IPS-15b (cell line): ENCODE data around the gene RAB30.

ENCODE experiments used
- H3K27me3 ChIP-seq: one replicate; pipeline ENCODE4 v1.6.1; 2013; ENCODE audit warnings: low read length; ENCODE audit not compliant: control insufficient read depth, insufficient read depth
- H3K36me3 ChIP-seq: one replicate; pipeline ENCODE4 v1.6.1; 2013; ENCODE audit warnings: low read length; ENCODE audit not compliant: control insufficient read depth, insufficient read depth
- H3K4me1 ChIP-seq: one replicate; pipeline ENCODE4 v1.6.1; 2013; ENCODE audit warnings: mild to moderate bottlenecking, low read length; ENCODE audit not compliant: control insufficient read depth, insufficient read depth
- H3K4me3 ChIP-seq: one replicate; pipeline ENCODE4 v1.5.1; 2013; ENCODE audit warnings: low read depth, low read length
- H3K9ac ChIP-seq: one replicate; pipeline ENCODE4 v1.6.1; 2013; ENCODE audit warnings: low read depth, mild to moderate bottlenecking, low read length
- H3K9me3 ChIP-seq: one replicate; pipeline ENCODE4 v1.6.1; 2013; ENCODE audit warnings: mild to moderate bottlenecking, low read length; ENCODE audit not compliant: control insufficient read depth, insufficient read depth

RAB30 gene

GRCh38 chr11:82989628-82990404, 81.9 kb downstream of the RAB30 start:
- Histone ChIP-seq H3K9ac (no peak overlapping the region), H3K36me3 (no peaks in the 10 kb centered on the region), H3K4me1 (no peaks in the 10 kb centered on the region), H3K4me3 (no peak overlapping the region), H3K27me3 (no peaks in the 10 kb centered on the region), H3K9me3 (no peaks in the 10 kb centered on the region)

DNA sequence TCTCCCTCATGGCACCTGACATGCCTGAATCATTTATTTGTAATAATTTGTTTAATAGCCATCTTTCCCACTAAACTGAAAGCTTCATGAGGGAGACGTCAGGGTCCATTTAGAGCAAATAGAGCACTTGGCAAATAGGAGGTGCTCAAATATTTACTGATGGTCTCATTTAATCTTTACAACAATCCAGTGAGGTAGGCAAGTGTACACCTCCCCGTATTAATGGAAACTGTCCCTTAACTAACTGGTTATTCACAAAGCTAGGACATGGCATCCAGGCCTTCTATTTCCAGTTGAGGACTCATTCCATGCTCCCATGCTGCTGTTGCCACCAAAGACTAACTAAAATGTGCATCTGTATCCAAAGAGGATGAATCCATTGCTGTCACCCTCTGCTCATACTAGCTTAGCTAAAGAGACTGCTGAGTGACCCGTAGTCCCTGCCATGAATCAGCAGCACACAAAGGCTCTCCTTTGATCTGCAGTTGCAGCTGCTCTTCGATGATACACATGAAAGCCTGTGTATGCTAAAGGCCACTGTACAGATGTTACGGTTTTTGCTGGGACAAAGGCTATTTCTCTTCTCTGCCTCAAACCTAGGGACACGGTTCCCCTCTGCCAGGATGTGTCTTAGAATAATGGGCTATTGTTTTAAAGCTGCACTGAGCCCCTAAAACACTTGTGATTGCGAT, 82.6 kb downstream of the RAB30 start:
- H3K36me3 ChIP-seq, result no peaks in the 10 kb centered on the region
- H3K27me3 ChIP-seq, result no peaks in the 10 kb centered on the region
- no peak overlapping the region for H3K9ac ChIP-seq
- no peak overlapping the region for H3K4me3 ChIP-seq
- H3K9me3 ChIP-seq, result no peaks in the 10 kb centered on the region
- no peaks in the 10 kb centered on the region for H3K4me1 ChIP-seq

- no peak overlapping the region for H3K4me3 ChIP-seq
- no peaks in the 10 kb centered on the region for H3K36me3 ChIP-seq
These were observed 83.7 kb downstream of the RAB30 start for GRCh38 chr11:82987997-82988396.

DNA sequence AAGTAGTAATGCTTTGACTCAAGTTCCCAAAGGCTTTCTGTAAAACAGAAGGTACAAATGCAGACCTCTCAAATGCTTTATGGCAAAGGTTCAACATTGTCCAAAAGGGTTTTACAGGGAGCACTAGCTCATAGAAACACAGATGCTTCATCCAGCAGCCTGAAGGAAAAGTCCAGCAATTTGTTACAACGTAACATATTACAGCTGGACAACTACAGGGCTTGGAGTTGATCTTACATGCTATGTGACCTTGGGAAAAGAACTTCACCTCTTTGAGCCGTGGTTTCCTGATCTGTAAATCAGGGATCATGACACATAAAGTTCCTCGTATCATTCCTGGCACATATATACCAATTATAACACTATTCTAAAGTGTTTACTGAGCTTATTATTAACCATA, 85.3 kb downstream of the RAB30 start:
- Histone ChIP-seq H3K27me3 (no peaks in the 10 kb centered on the region), H3K4me3 (no peak overlapping the region), H3K9me3 (no peaks in the 10 kb centered on the region), H3K9ac (no peak overlapping the region), H3K36me3 (no peaks in the 10 kb centered on the region), H3K4me1 (no peaks in the 10 kb centered on the region)

More at GRCh38 chr11:82987997-82988396, 83.7 kb downstream of the RAB30 start:
- Histone ChIP-seq H3K9me3 (no peaks in the 10 kb centered on the region), H3K27me3 (no peaks in the 10 kb centered on the region), H3K4me1 (no peaks in the 10 kb centered on the region), H3K9ac (no peak overlapping the region)

DNA sequence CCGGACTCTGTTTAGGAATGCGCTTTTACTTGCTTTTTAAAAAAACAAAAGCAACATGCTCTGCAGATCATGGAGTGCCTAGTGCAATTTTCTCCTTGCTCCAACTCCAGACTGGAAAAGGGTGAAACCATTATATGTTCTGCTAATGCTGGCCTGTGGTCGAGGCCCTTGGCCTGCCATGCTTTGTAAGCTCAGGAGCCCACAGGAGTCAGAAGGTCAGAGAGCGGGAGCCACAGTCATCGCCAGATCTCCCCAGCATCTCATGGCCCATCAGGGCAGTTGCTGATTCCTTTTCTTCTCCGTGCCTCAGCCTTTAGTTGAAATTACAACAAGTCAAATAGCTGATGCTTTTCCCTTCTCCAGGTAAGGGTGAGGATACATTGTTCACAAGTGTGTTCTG, 89.8 kb downstream of the RAB30 start:
- no peak overlapping the region for H3K9ac ChIP-seq
- no peaks in the 10 kb centered on the region for H3K36me3 ChIP-seq
- no peaks in the 10 kb centered on the region for H3K9me3 ChIP-seq

DNA sequence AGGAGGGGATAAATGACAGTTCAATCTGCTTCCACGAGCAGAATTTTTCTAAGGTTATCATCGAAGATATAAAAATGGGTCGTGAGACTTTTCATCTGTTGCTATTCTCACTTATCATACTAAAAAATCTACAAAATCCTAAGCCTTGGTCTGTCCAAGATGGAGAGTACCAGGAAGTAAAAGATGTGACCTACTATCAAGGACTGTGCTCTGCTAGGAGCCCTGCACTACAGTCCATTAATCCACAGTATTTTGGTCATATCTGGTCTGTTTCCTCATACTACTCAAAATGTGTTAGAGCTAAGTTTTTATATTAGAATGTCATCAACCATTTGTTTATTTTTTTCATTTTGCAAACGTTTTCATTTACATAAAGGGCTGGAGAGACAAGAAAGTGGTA, 90.8 kb downstream of the RAB30 start:
- H3K9ac ChIP-seq, result no peak overlapping the region
- no peaks in the 10 kb centered on the region for H3K27me3 ChIP-seq
- no peaks in the 10 kb centered on the region for H3K4me1 ChIP-seq
- H3K4me3 ChIP-seq, result no peak overlapping the region
- no peaks in the 10 kb centered on the region for H3K9me3 ChIP-seq
- H3K36me3 ChIP-seq, result no peaks in the 10 kb centered on the region

More for the DNA sequence above, 89.8 kb downstream of the RAB30 start:
- no peak overlapping the region for H3K4me3 ChIP-seq
- no peaks in the 10 kb centered on the region for H3K4me1 ChIP-seq
- no peaks in the 10 kb centered on the region for H3K27me3 ChIP-seq

DNA sequence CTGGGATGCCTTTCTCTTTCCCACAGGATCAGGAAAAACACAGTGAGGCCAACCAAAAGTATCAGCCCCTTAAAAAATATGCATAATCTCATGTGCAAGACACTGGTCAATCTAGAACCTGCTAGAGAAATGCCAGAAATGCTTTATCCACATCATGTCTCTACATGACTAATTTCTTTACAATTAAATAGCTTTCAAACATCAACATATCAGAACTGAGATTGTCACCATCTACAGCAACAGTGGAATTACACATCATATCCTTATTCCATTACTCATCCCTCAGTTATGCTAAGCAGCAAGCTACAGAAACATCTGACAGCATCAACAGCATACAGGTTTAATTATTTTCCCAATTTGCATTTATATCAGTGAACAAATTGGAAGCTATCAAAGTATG, 91.4 kb downstream of the RAB30 start:
- no peaks in the 10 kb centered on the region for H3K4me1 ChIP-seq
- H3K9me3 ChIP-seq, result no peaks in the 10 kb centered on the region
- H3K36me3 ChIP-seq, result no peaks in the 10 kb centered on the region
- H3K4me3 ChIP-seq, result no peak overlapping the region
- H3K27me3 ChIP-seq, result no peaks in the 10 kb centered on the region
- H3K9ac ChIP-seq, result no peak overlapping the region

DNA sequence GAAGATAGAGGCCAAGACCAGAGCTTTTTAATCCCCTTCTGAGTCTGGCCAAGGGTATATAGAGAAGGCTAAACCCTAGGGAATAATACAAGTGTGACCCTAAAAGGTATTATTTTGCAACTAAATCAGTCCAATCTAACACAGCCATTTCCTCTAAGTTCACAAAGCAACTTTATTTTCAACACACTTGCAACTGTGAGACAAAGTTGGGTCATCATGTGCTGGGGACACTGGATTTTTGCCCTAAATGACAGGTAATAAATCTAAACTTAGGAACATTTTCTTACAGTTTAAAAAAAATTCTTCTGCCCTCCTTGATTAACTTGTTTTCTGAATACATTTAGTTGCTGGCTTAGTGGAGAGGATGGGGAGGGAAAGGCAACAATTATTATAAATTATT, 91.9 kb downstream of the RAB30 start:
- no peaks in the 10 kb centered on the region for H3K36me3 ChIP-seq
- H3K9ac ChIP-seq, result no peak overlapping the region
- no peaks in the 10 kb centered on the region for H3K4me1 ChIP-seq
- H3K9me3 ChIP-seq, result no peaks in the 10 kb centered on the region
- no peak overlapping the region for H3K4me3 ChIP-seq
- H3K27me3 ChIP-seq, result no peaks in the 10 kb centered on the region

GRCh38 chr11:82978422-82979099, 93.1 kb downstream of the RAB30 start:
- H3K27me3 ChIP-seq, result no peaks in the 10 kb centered on the region
- no peak overlapping the region for H3K4me3 ChIP-seq
- H3K9me3 ChIP-seq, result no peaks in the 10 kb centered on the region
- H3K36me3 ChIP-seq, result no peaks in the 10 kb centered on the region
- no peaks in the 10 kb centered on the region for H3K4me1 ChIP-seq
- no peak overlapping the region for H3K9ac ChIP-seq

DNA sequence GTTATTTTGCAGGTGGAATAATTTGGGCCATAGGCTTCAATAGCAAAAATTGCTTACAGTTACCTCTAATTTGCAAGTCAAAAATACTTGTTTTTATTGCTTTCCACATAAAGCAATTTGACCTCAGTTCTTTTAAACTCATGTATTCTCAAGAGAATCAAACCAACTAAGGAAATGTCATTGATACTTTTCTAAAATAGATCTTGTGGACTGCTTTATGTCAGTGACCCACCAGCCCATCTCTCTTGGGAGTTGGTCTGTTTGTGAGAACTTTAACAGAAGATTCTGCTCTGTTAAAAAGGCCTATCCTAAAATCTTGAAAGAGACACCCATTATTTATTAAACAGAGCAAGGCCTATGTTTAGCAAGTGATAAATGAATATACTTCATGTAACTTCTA, 94.9 kb downstream of the RAB30 start:
- H3K36me3 ChIP-seq, result no peaks in the 10 kb centered on the region
- no peaks in the 10 kb centered on the region for H3K27me3 ChIP-seq
- H3K9ac ChIP-seq, result no peak overlapping the region
- H3K4me3 ChIP-seq, result no peak overlapping the region
- no peaks in the 10 kb centered on the region for H3K9me3 ChIP-seq
- H3K4me1 ChIP-seq, result no peaks in the 10 kb centered on the region

- Histone ChIP-seq H3K4me3 (no peak overlapping the region), H3K4me1 (no peaks in the 10 kb centered on the region), H3K36me3 (no peaks in the 10 kb centered on the region), H3K9me3 (no peaks in the 10 kb centered on the region), H3K9ac (no peak overlapping the region), H3K27me3 (no peaks in the 10 kb centered on the region)
These were observed 95.8 kb downstream of the RAB30 start for GRCh38 chr11:82975882-82976281.

- no peaks in the 10 kb centered on the region for H3K27me3 ChIP-seq
- H3K4me3 ChIP-seq, result no peak overlapping the region
- no peak overlapping the region for H3K9ac ChIP-seq
- H3K9me3 ChIP-seq, result no peaks in the 10 kb centered on the region
- no peaks in the 10 kb centered on the region for H3K36me3 ChIP-seq
- H3K4me1 ChIP-seq, result no peaks in the 10 kb centered on the region
These were observed 96.8 kb downstream of the RAB30 start for GRCh38 chr11:82974851-82975250.
